IPS DF 4.7 (cell line): ENCODE data around the gene PLBD2.

ENCODE experiments used
- DNase-seq: peaks from one replicate; pipeline ENCODE4 v3.0.0-alpha.2; 2013; ENCODE audit warnings: low spot score; ENCODE audit errors: extremely low read depth

PLBD2 gene

GRCh38 chr12:113392988-113393579, 34.7 kb downstream of the PLBD2 start:
- DNase-seq, result peak; percentile 76

GRCh38 chr12:113393749-113394148, 35.4 kb downstream of the PLBD2 start:
- no peak for DNase-seq

DNA sequence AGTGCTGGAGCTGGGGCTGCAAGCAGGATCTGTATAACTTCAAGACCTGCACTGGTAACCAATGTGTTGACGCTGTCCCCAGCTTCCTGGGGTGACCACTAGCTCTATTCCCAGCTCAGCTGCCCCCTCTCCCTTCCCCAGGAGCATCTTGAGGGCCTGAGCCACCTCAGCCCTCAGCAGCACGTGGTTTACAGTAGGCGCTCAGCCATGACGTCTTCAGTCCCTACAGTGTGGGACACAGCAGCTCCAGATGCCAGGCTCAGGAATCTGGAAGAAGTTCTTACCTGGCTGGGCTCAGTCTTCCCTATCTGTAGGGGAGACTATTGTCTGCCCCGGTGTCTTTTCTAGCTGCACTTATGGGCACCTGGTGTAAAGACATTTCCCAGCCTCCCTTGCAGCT, 36.7 kb downstream of the PLBD2 start:
- no peak for DNase-seq

GRCh38 chr12:113396200-113396599, 37.8 kb downstream of the PLBD2 start:
- DNase-seq, result no peak

- no peak for DNase-seq
Observed at GRCh38 chr12:113396828-113397496, 38.6 kb downstream of the PLBD2 start.

- no peak for DNase-seq
Observed at GRCh38 chr12:113397497-113398197, 39.3 kb downstream of the PLBD2 start.

DNA sequence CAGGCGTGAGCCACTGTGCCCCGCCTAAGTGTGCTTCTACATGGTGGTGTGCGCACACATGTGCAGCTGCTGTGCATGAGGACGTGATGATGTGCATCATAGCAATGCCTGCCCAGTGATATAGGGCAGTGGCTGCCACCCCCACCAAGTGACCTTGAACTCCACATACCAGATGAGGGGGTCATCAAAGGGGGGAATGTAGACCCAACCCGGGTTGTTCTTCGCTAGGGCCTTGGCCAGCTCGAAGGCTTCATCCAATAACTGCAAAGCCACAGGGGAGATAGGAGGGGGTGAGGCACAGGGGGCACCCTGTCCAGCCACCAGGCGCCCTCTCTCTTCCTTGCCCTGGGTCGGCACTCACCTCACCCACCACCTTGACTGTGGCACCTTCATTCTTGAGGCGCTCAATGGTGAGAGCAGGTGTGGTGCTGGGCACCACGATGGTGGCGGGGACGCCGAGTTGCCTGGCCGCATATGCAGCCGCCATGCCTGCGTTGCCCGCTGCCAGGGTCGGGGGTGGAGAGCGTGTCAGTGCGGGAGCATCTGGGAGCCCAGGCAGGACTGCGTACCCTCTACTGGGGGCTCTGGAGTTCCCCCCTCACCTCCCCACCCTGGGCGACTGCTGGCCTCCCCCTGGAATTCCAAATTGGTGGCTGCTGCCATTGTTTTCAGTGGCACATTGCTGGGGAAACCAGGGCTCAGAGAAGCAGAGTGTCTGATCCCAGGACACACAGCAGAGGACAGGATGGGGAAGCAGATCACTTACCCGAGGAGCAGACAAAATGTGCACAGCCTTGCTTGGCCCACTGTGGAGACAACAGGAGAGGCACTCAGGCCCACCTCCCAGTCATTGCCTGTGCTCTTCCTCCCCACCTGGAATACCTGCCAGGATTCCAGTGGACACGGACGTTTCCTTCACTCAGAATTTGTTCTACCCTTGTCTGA, 40.2 kb downstream of the PLBD2 start:
- no peak for DNase-seq

GRCh38 chr12:113399490-113399889, 41.1 kb downstream of the PLBD2 start:
- no peak for DNase-seq

DNA sequence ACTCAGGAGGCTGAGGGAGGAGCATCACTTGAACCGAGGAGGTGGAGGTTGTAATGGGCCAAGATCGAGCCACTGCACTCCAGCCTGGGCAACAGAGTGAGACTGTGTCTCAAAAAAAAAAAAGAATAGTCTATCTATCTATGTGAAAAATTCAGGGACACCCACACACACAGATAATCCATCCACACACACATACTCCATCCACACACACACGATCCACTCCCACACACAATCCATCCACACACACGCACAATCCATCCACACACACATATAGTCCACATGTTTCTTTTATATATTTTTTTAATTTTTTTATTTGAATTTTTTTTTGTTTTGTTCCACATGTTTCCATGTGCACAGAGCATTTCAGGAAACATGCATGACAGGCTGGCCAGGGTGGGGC, 42.0 kb downstream of the PLBD2 start:
- no peak for DNase-seq

DNA sequence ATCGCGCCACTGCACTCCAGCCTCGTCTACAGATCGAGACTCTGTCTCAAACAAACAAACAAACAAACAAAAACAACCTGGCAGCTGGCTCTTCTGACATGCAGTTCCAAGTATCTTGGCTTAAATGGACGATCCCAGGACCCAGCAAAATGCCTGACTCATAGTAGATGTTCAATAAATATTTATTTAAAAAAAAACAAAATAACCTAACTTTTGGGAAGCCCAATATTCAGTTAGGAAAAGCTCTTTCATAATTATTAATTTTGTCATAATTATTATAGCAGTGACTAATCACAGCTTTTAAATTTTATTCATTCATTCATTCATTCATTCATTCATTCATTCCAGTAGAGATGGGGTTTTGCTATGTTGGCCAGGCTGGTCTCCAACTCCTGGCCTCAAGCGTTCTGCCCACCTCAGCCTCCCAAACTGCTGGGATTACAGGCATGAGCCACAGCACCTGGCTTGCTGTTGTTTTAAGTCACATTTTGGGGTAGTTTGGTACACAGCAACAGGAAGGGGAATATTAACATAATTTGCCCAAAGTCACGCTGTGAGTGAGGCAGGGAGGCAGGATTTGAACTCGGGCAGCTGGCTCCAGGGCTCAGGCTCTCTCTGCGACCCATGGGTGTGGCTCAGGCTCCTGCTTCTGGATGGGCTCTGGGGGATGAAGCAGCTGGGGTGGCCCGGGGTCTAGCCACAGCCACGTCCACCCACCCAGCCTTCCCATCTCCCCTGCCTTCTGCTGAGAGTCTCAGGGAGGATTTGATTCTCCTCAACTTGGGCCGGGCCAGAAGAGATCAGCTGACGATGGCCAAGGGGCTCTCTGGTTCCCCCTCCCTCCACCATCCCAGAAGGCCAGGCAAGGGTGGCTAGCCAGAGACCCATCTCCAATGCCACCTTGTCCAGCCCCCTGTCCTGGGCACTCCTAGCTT, 42.9 kb downstream of the PLBD2 start:
- DNase-seq, result no peak

DNA sequence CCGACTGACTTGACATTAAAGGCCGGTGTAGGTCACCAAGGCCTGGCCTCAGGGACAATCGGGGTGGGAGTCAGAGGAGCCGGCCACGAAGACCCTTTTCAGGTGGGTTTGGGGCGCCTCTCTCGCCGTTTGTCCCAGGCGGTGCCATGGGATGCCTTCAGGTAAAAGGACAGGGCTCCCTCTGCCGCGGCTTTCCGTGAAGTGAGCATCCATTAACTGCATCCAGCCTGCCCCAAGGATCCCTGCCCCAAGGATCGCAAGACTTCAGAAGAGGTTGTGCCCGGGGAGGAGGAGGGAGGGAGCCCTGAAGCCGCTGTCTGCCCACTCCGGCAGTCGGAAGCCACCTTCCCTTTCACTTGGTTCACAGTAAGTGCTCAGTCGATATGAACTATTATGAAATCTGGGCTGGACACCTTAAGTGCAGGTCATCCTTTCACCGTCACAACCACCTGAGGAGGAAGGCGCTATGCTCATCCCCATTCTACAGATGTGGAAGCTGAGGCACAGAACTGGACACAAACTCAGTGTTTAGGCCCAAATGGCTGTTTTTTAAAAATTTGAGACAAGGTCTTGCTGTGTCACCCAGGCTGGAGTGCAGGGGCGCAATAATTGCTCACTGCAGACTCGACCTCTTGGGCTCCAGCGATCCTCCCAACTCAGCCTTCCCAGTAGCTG, 44.3 kb downstream of the PLBD2 start:
- no peak for DNase-seq

- DNase-seq, result no peak
Observed at GRCh38 chr12:113403435-113404415, 45.3 kb downstream of the PLBD2 start, which contains the start of gene SDS. SDS (minus strand) TSS chr12:113403887; CDS start chr12:113399708, 4,179 bp downstream.

DNA sequence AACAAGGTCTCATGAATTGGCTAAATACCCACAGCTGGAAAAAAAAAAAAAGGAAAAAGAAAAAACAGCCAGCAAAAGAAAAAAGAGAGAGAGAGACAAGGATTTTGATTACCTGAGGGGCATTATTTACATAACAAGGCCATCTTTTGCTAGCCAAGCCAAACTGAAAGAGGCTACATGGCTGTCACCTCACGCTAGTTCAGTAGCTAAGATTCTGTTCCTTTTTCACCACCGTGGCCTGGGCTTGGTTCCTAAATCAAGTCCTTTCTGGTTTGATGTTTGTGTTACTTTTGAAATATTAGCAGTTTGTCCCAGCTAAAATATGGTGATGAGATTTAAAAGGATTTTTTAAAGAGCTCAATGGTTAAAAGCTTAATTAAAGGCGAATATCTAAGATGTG, 47.3 kb downstream of the PLBD2 start:
- no peak for DNase-seq

- no peak for DNase-seq
Observed at GRCh38 chr12:113407931-113408600, 49.7 kb downstream of the PLBD2 start.

DNA sequence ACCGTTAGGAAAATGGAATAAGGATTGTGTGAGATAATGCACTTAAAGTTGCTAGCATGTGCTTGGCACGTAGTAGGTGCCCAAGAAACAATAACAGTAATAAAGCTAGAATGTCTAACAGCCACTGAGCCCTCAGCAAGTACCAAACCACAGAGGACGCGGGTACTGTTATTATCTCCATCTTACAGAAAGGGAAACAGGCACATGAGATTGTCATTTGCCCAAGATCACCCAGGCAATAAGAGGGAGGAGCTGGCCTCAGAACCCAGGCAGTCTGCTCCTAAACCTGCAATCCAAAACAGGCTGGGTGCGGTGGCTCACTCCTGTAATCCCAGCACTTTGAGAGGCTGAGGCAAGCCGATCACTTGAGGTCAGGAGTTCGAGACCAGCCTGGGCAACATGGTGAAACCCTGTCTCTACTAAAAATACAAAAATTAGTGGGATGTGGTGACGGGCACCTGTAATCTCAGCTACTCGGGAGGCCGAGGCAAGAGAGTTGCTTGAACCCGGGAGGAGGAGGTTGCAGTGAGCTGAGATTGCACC, 50.4 kb downstream of the PLBD2 start:
- DNase-seq, result no peak

GRCh38 chr12:113409462-113410124, 51.2 kb downstream of the PLBD2 start:
- no peak for DNase-seq

GRCh38 chr12:113413488-113413939, 55.1 kb downstream of the PLBD2 start:
- no peak for DNase-seq
